Measurements from ENCODE around the gene ZP1. TPM values are rescaled to one million over a fixed set of nuclear protein-coding genes. Genes with fewer than 3 reads are reported as not detected.

The ZP1 gene
- total and polyA plus RNA-seq, 2 of the 4 experiments (the other 2 are of a cell fraction), result 0.18 to 1.6 TPM

DNA sequence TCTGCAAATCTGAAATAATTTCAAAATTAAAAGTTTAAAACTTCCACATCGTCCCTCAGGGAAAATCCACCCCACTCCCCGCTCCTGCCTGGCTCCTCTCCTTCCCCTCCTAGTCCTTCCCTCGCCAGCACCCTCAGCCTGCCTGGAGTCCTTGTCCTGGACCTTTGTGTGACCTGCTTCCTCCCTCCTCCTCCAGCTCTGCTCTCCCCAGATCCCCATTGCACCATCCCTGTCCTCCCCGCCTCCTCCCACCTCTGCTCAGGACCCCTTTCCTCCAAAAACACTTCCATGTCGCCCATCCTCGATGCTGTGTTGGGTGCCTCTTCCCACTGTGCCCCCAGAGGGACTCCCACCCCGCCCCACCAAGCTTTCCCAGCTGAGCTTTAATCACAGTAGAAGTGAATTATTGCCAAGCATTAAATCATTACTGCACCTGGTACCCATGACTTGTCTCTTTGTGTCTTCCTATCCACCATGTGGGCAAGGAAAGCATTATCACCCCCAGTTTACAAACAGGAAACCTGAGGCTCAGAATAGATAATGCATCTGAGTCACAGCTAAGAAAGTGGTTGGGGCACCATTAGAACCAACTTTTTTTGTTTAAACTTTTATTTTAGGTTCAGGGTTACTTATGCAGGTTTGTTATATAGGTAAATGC, 2.4 kb upstream of the ZP1 start:
- Histone ChIP-seq H2AK9ac (replicated peaks; ENCODE audit: low read depth, low read length, poor library complexity) (no peak overlapping the region), H3K9ac (ENCODE audit: low read depth, low read length) (no peak overlapping the region), H2BK120ac (ENCODE audit: low read depth, low read length) (no peak overlapping the region), H3K4me1 (ENCODE audit: control insufficient read depth, insufficient read depth, low read length) (no peaks in the 10 kb centered on the region), H3K9me3 (ENCODE audit: control insufficient read depth, insufficient read depth, low read length) (no peaks in the 10 kb centered on the region), H3K79me1 (ENCODE audit: low read depth in 1 of 2, low read length in 2 of 2) (no peaks in the 10 kb centered on the region), H3K9me1 (ENCODE audit: insufficient read depth, low read length) (no peaks in the 10 kb centered on the region), H3K4ac (ENCODE audit: low read depth, low read length) (no peak overlapping the region), H4K8ac (ENCODE audit: low read depth in 2 of 2, low read length in 2 of 2) (no peak overlapping the region), H3K27me3 (ENCODE audit: control insufficient read depth, insufficient read depth, low read length) (peaks cover 13% of the 10 kb centered on the region), H2BK15ac (ENCODE audit: low read depth, low read length) (no peak overlapping the region), H2AFZ (replicated peaks; ENCODE audit: low read length, poor library complexity) (no peak overlapping the region), H3K56ac (ENCODE audit: extremely low read depth, insufficient read depth, low read length) (no peak overlapping the region), H2BK20ac (ENCODE audit: low read depth, low read length) (no peak overlapping the region), H3K18ac (ENCODE audit: low read depth, low read length) (no peak overlapping the region), H3K4me2 (ENCODE audit: low read depth, low read length) (no peak overlapping the region), H3K14ac (replicated peaks; ENCODE audit: low read depth, low read length) (no peak overlapping the region), H4K20me1 (ENCODE audit: insufficient read depth, low read length) (no peaks in the 10 kb centered on the region), H4K5ac (ENCODE audit: low read depth, low read length) (no peak overlapping the region), H3K36me3 (ENCODE audit: control insufficient read depth, insufficient read depth, low read length) (no peaks in the 10 kb centered on the region), H3K27ac (ENCODE audit: insufficient read depth, low read length) (no peak overlapping the region), H2AK5ac (ENCODE audit: low read depth, low read length) (no peak overlapping the region), H2BK5ac (ENCODE audit: low read depth, low read length, poor library complexity, severe bottlenecking) (no peak overlapping the region), H3K4me3 (ENCODE audit: insufficient read depth, low read depth, low read length) (no peak overlapping the region), H4K91ac (ENCODE audit: insufficient read depth, low read depth, low read length) (no peak overlapping the region), H3K23ac (ENCODE audit: low read depth, low read length) (no peak overlapping the region)
- CTCF ChIA-PET, result no interaction called here
- POLR2A ChIA-PET (ENCODE audit: unreplicated experiment), result no interaction called here
- no peak for ATAC-seq (ENCODE audit: low read depth)
- in situ Hi-C loops (cut with MboI; ENCODE audit: low sequenced_read_pairs) (no loop called here), dilution Hi-C loops (cut with HindIII; ENCODE audit: low sequenced_read_pairs, unreplicated experiment) (no loop called here), intact Hi-C loops (cut with micrococcal nuclease) (no loop called here)
- TF ChIP-seq FOS (IDR thresholded peaks at IDR 0.05; ENCODE audit: low read depth, low read length) (no peak), BHLHE40 (IDR thresholded peaks at IDR 0.05; ENCODE audit: low read depth, low read length) (no peak), NFE2L2 (IDR thresholded peaks at IDR 0.05; ENCODE audit: low read depth, low read length) (no peak)
- TF ChIP-seq, protein P1, sequence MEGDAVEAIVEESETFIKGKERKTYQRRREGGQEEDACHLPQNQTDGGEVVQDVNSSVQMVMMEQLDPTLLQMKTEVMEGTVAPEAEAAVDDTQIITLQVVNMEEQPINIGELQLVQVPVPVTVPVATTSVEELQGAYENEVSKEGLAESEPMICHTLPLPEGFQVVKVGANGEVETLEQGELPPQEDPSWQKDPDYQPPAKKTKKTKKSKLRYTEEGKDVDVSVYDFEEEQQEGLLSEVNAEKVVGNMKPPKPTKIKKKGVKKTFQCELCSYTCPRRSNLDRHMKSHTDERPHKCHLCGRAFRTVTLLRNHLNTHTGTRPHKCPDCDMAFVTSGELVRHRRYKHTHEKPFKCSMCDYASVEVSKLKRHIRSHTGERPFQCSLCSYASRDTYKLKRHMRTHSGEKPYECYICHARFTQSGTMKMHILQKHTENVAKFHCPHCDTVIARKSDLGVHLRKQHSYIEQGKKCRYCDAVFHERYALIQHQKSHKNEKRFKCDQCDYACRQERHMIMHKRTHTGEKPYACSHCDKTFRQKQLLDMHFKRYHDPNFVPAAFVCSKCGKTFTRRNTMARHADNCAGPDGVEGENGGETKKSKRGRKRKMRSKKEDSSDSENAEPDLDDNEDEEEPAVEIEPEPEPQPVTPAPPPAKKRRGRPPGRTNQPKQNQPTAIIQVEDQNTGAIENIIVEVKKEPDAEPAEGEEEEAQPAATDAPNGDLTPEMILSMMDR (conservative IDR thresholded peaks at IDR 0.05; ENCODE audit: low read depth, low read length), result no peak
- TF ChIP-seq, protein P2, sequence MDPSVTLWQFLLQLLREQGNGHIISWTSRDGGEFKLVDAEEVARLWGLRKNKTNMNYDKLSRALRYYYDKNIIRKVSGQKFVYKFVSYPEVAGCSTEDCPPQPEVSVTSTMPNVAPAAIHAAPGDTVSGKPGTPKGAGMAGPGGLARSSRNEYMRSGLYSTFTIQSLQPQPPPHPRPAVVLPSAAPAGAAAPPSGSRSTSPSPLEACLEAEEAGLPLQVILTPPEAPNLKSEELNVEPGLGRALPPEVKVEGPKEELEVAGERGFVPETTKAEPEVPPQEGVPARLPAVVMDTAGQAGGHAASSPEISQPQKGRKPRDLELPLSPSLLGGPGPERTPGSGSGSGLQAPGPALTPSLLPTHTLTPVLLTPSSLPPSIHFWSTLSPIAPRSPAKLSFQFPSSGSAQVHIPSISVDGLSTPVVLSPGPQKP (IDR thresholded peaks at IDR 0.05; ENCODE audit: borderline replicate concordance, low read depth, low read length), result no peak
- no TSS peak for BruUV-seq (replicated peaks)
- no peak for DNase-seq
- WGBS, 2 experiments (ENCODE audit: extremely low coverage in 2 of 2, insufficient read length in 1 of 2), result 79% methylated on average over 6 of the region's 7 CpGs; no CpG with 5 or more reads in 1 of the 2 experiments
